ENCODE data around the gene OR2V2.
"Not testable (repeated sequence)": the region's sequence is repeated elsewhere in the genome, so short reads cannot be mapped to it uniquely, and the experiment has no call there.

Gene OR2V2

GRCh38 chr5:181177559-181177958, 30.2 kb downstream of the OR2V2 start:
- not testable (repeated sequence) for H3K27ac Mint-ChIP-seq; H3K4me3 Mint-ChIP-seq; H3K36me3 Mint-ChIP-seq (ENCODE audit: low read depth); H3K9me3 Mint-ChIP-seq; DNase-seq (ENCODE audit: low spot score)
- Mint-ChIP-seq H3K4me1 (ENCODE audit: low read depth) (peaks cover 20% of the 10 kb centered on the region), H3K27me3 (ENCODE audit: low read depth) (peaks cover 27% of the 10 kb centered on the region)

GRCh38 chr5:181181650-181182565, 34.5 kb downstream of the OR2V2 start:
- peaks cover 13% of the 10 kb centered on the region for H3K27me3 Mint-ChIP-seq (ENCODE audit: low read depth)
- peaks cover 17% of the 10 kb centered on the region for H3K4me1 Mint-ChIP-seq (ENCODE audit: low read depth)
- peak; percentile 42 for DNase-seq (ENCODE audit: low spot score)
- H3K27ac Mint-ChIP-seq: no peak overlapping the region
- no peaks in the 10 kb centered on the region for H3K9me3 Mint-ChIP-seq
- no peaks in the 10 kb centered on the region for H3K36me3 Mint-ChIP-seq (ENCODE audit: low read depth)
- peak overlapping the region; percentile 48 for H3K4me3 Mint-ChIP-seq

GRCh38 chr5:181182651-181183050, 35.3 kb downstream of the OR2V2 start:
- Mint-ChIP-seq H3K4me1 (ENCODE audit: low read depth) (peaks cover 20% of the 10 kb centered on the region), H3K36me3 (ENCODE audit: low read depth) (no peaks in the 10 kb centered on the region), H3K27ac (peak overlapping the region; percentile 80), H3K27me3 (ENCODE audit: low read depth) (peaks cover 9% of the 10 kb centered on the region), H3K9me3 (no peaks in the 10 kb centered on the region), H3K4me3 (peak overlapping the region; percentile 75)
- no peak for DNase-seq (ENCODE audit: low spot score)

- H3K27ac Mint-ChIP-seq: peak overlapping the region; percentile 97
- DNase-seq (ENCODE audit: low spot score): no peak
- peaks cover 17% of the 10 kb centered on the region for H3K27me3 Mint-ChIP-seq (ENCODE audit: low read depth)
- peak overlapping the region; percentile 88 for H3K4me3 Mint-ChIP-seq
- H3K36me3 Mint-ChIP-seq (ENCODE audit: low read depth): peaks cover 5% of the 10 kb centered on the region
- H3K9me3 Mint-ChIP-seq: no peaks in the 10 kb centered on the region
- peaks cover 30% of the 10 kb centered on the region for H3K4me1 Mint-ChIP-seq (ENCODE audit: low read depth)
Measured at GRCh38 chr5:181184845-181185216, 37.4 kb downstream of the OR2V2 start.

- Mint-ChIP-seq H3K4me3 (peak overlapping the region; percentile 45), H3K27me3 (ENCODE audit: low read depth) (peaks cover 14% of the 10 kb centered on the region), H3K27ac (no peak overlapping the region), H3K4me1 (ENCODE audit: low read depth) (peaks cover 33% of the 10 kb centered on the region), H3K36me3 (ENCODE audit: low read depth) (peaks cover 5% of the 10 kb centered on the region), H3K9me3 (no peaks in the 10 kb centered on the region)
- DNase-seq (ENCODE audit: low spot score): no peak
Measured at GRCh38 chr5:181185560-181185959, 38.2 kb downstream of the OR2V2 start.

- peaks cover 5% of the 10 kb centered on the region for H3K36me3 Mint-ChIP-seq (ENCODE audit: low read depth)
- no peak for DNase-seq (ENCODE audit: low spot score)
- H3K4me3 Mint-ChIP-seq: peak overlapping the region; percentile 45
- H3K4me1 Mint-ChIP-seq (ENCODE audit: low read depth): peaks cover 34% of the 10 kb centered on the region
- no peaks in the 10 kb centered on the region for H3K9me3 Mint-ChIP-seq
- H3K27ac Mint-ChIP-seq: no peak overlapping the region
- peaks cover 13% of the 10 kb centered on the region for H3K27me3 Mint-ChIP-seq (ENCODE audit: low read depth)
Measured at GRCh38 chr5:181186022-181186421, 38.6 kb downstream of the OR2V2 start.

GRCh38 chr5:181186986-181187499, 39.7 kb downstream of the OR2V2 start:
- H3K36me3 Mint-ChIP-seq (ENCODE audit: low read depth): peaks cover 7% of the 10 kb centered on the region

GRCh38 chr5:181187500-181188213, 40.3 kb downstream of the OR2V2 start:
- H3K36me3 Mint-ChIP-seq (ENCODE audit: low read depth): peaks cover 7% of the 10 kb centered on the region
- peaks cover 33% of the 10 kb centered on the region for H3K4me1 Mint-ChIP-seq (ENCODE audit: low read depth)
- no peaks in the 10 kb centered on the region for H3K9me3 Mint-ChIP-seq
- H3K4me3 Mint-ChIP-seq: peak overlapping the region; percentile 96
- H3K27ac Mint-ChIP-seq: peak overlapping the region; percentile 94
- DNase-seq (ENCODE audit: low spot score): peak; percentile 60
- peaks cover 12% of the 10 kb centered on the region for H3K27me3 Mint-ChIP-seq (ENCODE audit: low read depth)

More at GRCh38 chr5:181186986-181187499, 39.7 kb downstream of the OR2V2 start:
- Mint-ChIP-seq H3K27me3 (ENCODE audit: low read depth) (peaks cover 12% of the 10 kb centered on the region), H3K4me1 (ENCODE audit: low read depth) (peaks cover 35% of the 10 kb centered on the region), H3K27ac (peak overlapping the region; percentile 70), H3K9me3 (no peaks in the 10 kb centered on the region), H3K4me3 (no peak overlapping the region)
- DNase-seq (ENCODE audit: low spot score): no peak

GRCh38 chr5:181188700-181189362, 41.4 kb downstream of the OR2V2 start:
- DNase-seq (ENCODE audit: low spot score): peak; percentile 77
- peaks cover 38% of the 10 kb centered on the region for H3K4me1 Mint-ChIP-seq (ENCODE audit: low read depth)
- H3K36me3 Mint-ChIP-seq (ENCODE audit: low read depth): peaks cover 8% of the 10 kb centered on the region
- H3K27me3 Mint-ChIP-seq (ENCODE audit: low read depth): peaks cover 12% of the 10 kb centered on the region
- peak overlapping the region; percentile 94 for H3K27ac Mint-ChIP-seq
- peak overlapping the region; percentile 96 for H3K4me3 Mint-ChIP-seq
- no peaks in the 10 kb centered on the region for H3K9me3 Mint-ChIP-seq

- H3K27me3 Mint-ChIP-seq (ENCODE audit: low read depth): peaks cover 12% of the 10 kb centered on the region
- H3K9me3 Mint-ChIP-seq: no peaks in the 10 kb centered on the region
- peak; percentile 77 for DNase-seq (ENCODE audit: low spot score)
- H3K27ac Mint-ChIP-seq: peak overlapping the region; percentile 94
- peak overlapping the region; percentile 96 for H3K4me3 Mint-ChIP-seq
- peaks cover 8% of the 10 kb centered on the region for H3K36me3 Mint-ChIP-seq (ENCODE audit: low read depth)
- H3K4me1 Mint-ChIP-seq (ENCODE audit: low read depth): peaks cover 35% of the 10 kb centered on the region
Measured at GRCh38 chr5:181189363-181189961, 42.1 kb downstream of the OR2V2 start.

GRCh38 chr5:181189962-181190710, 42.8 kb downstream of the OR2V2 start:
- peaks cover 34% of the 10 kb centered on the region for H3K4me1 Mint-ChIP-seq (ENCODE audit: low read depth)
- H3K4me3 Mint-ChIP-seq: peak overlapping the region; percentile 96
- peaks cover 12% of the 10 kb centered on the region for H3K27me3 Mint-ChIP-seq (ENCODE audit: low read depth)
- peak overlapping the region; percentile 94 for H3K27ac Mint-ChIP-seq
- H3K36me3 Mint-ChIP-seq (ENCODE audit: low read depth): peaks cover 8% of the 10 kb centered on the region
- H3K9me3 Mint-ChIP-seq: no peaks in the 10 kb centered on the region
- peak; percentile 53 for DNase-seq (ENCODE audit: low spot score)

GRCh38 chr5:181190711-181191525, 43.5 kb downstream of the OR2V2 start:
- Mint-ChIP-seq H3K9me3 (no peaks in the 10 kb centered on the region), H3K27me3 (ENCODE audit: low read depth) (peaks cover 12% of the 10 kb centered on the region)
- DNase-seq (ENCODE audit: low spot score): peak; percentile 62

More at GRCh38 chr5:181190711-181191525, 43.5 kb downstream of the OR2V2 start:
- peak overlapping the region; percentile 96 for H3K4me3 Mint-ChIP-seq
- peaks cover 34% of the 10 kb centered on the region for H3K4me1 Mint-ChIP-seq (ENCODE audit: low read depth)
- peaks cover 8% of the 10 kb centered on the region for H3K36me3 Mint-ChIP-seq (ENCODE audit: low read depth)
- H3K27ac Mint-ChIP-seq: peak overlapping the region; percentile 94
